Measurements from ENCODE around the gene CCDC92.

Gene CCDC92

GRCh38 chr12:123924539-123924938 is 48.1 kb downstream of the CCDC92 start:
- TF ChIP-seq SNAI2 (CRISPR knock-in tag; IDR thresholded peaks at IDR 0.05) (no peak), ZNF565 (CRISPR knock-in tag; conservative IDR thresholded peaks at IDR 0.05; ENCODE audit: low read depth) (no peak), CSRNP3 (CRISPR knock-in tag; IDR thresholded peaks at IDR 0.05) (no peak), PATZ1 (CRISPR knock-in tag; IDR thresholded peaks at IDR 0.05; ENCODE audit: borderline replicate concordance) (no peak), TOX (CRISPR knock-in tag; IDR thresholded peaks at IDR 0.05; ENCODE audit: borderline replicate concordance) (no peak), ZC3H10 (CRISPR knock-in tag; IDR thresholded peaks at IDR 0.05) (no peak), ISL1 (CRISPR knock-in tag; IDR thresholded peaks at IDR 0.05) (no peak)
- no peak for ATAC-seq

- TF ChIP-seq ZNF70 (CRISPR knock-in tag; IDR thresholded peaks at IDR 0.05) (no peak), CSDC2 (CRISPR knock-in tag; IDR thresholded peaks at IDR 0.05) (no peak), CREB5 (CRISPR knock-in tag; IDR thresholded peaks at IDR 0.05; ENCODE audit: low read depth) (no peak), CSRNP3 (CRISPR knock-in tag; IDR thresholded peaks at IDR 0.05) (no peak)
- no peak for ATAC-seq
Measured at GRCh38 chr12:123923927-123924326, 48.7 kb downstream of the CCDC92 start.

GRCh38 chr12:123923038-123923437 is 49.6 kb downstream of the CCDC92 start:
- no peak for ATAC-seq
- no peak for TF ChIP-seq TOX (CRISPR knock-in tag; IDR thresholded peaks at IDR 0.05; ENCODE audit: borderline replicate concordance)

- TF ChIP-seq CSDC2 (CRISPR knock-in tag; IDR thresholded peaks at IDR 0.05): no peak
- no peak for ATAC-seq
Measured at GRCh38 chr12:123919980-123920360, 52.7 kb downstream of the CCDC92 start.

- ATAC-seq: no peak
- no peak for TF ChIP-seq POU6F1 (CRISPR knock-in tag; IDR thresholded peaks at IDR 0.05; ENCODE audit: borderline replicate concordance, low read depth)
- TF ChIP-seq CSRNP3 (CRISPR knock-in tag; IDR thresholded peaks at IDR 0.05): no peak
- no peak for TF ChIP-seq ZFP30 (CRISPR knock-in tag; IDR thresholded peaks at IDR 0.05)
- TF ChIP-seq ZFP3 (CRISPR knock-in tag; IDR thresholded peaks at IDR 0.05): no peak
- TF ChIP-seq ZC3H10 (CRISPR knock-in tag; IDR thresholded peaks at IDR 0.05): no peak
- no peak for TF ChIP-seq OSR1 (CRISPR knock-in tag; IDR thresholded peaks at IDR 0.05)
- no peak for TF ChIP-seq ZNF8 (CRISPR knock-in tag; IDR thresholded peaks at IDR 0.05)
- no peak for TF ChIP-seq TOX (CRISPR knock-in tag; IDR thresholded peaks at IDR 0.05; ENCODE audit: borderline replicate concordance)
- TF ChIP-seq BACH2 (CRISPR knock-in tag; IDR thresholded peaks at IDR 0.05; ENCODE audit: borderline replicate concordance): no peak
- TF ChIP-seq ISL1 (CRISPR knock-in tag; IDR thresholded peaks at IDR 0.05): no peak
- TF ChIP-seq SNAI2 (CRISPR knock-in tag; IDR thresholded peaks at IDR 0.05): no peak
- no peak for TF ChIP-seq TSHZ2 (CRISPR knock-in tag; IDR thresholded peaks at IDR 0.05)
- TF ChIP-seq PATZ1 (CRISPR knock-in tag; IDR thresholded peaks at IDR 0.05; ENCODE audit: borderline replicate concordance): no peak
- TF ChIP-seq CREB5 (CRISPR knock-in tag; IDR thresholded peaks at IDR 0.05; ENCODE audit: low read depth): no peak
Measured at GRCh38 chr12:123917337-123917850, 55.2 kb downstream of the CCDC92 start.
